Adrenal gland (tissue), 5 donors: Measurements from ENCODE around the gene CDHR3.

Experiments
- POLR2A ChIP-seq, 2 donors: fragments of 450-650 bp; IDR thresholded peaks; one replicate each; pipeline ENCODE4 v1.6.1; 2017; ENCODE audit warnings: antibody characterized with exemption in 2 of 2, mild to moderate bottlenecking in 2 of 2, moderate library complexity in 1 of 2
- TF ChIP-seq, protein P1 (sequence below), 6 experiments: fragments of 450-650 bp in 4 of 6; fragments of 200-600 bp in 2 of 6; sonication (generic) in 1 of 6; IDR thresholded peaks; 1 replicate in 5 of 6; 2 replicates in 1 of 6; pipeline versions ENCODE4 v1.5.1 to v1.8.0; 2016 to 2021; ENCODE audit warnings: antibody characterized with exemption in 6 of 6, mild to moderate bottlenecking in 2 of 6, moderate library complexity in 1 of 6
- donor health status: DM: no; HTN: no; CAD: no.

DNA sequence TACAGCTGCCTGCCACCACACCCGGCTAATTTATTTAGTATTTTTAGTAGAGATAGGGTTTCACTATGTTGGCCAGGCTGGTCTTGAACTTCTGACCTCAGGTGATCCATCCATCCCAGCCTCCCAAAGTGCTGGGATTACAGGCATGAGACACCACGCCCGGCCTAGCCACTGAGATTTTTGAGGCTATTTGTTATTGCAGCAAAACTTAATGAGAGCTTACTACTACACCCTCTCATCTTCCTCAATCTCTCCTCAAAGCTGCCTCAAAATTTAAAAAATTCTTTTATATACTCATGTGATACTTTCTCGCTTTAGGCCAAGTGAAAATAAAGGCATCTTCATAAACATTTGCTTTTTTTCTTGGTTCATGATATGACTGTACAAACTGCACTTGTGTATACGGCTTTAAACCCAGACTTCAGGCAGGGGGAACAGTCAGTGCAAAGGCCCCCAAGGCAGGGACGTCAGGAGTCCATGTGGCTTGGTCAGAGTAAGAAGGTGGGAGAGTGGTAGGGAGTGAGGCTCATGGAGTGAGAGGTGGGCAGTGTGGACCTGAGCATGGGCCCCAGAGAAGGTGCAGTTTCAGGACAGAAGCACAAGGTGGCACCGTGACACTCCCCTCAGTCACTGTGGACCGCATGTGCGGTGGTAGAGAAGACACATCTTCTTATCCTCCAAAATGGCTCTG, 93.6 kb downstream of the CDHR3 start:
- TF ChIP-seq, protein P1, sequence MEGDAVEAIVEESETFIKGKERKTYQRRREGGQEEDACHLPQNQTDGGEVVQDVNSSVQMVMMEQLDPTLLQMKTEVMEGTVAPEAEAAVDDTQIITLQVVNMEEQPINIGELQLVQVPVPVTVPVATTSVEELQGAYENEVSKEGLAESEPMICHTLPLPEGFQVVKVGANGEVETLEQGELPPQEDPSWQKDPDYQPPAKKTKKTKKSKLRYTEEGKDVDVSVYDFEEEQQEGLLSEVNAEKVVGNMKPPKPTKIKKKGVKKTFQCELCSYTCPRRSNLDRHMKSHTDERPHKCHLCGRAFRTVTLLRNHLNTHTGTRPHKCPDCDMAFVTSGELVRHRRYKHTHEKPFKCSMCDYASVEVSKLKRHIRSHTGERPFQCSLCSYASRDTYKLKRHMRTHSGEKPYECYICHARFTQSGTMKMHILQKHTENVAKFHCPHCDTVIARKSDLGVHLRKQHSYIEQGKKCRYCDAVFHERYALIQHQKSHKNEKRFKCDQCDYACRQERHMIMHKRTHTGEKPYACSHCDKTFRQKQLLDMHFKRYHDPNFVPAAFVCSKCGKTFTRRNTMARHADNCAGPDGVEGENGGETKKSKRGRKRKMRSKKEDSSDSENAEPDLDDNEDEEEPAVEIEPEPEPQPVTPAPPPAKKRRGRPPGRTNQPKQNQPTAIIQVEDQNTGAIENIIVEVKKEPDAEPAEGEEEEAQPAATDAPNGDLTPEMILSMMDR (IDR thresholded peaks at IDR 0.05): peak; percentile 81 to 96 (median 92)
- no peak for TF ChIP-seq POLR2A (IDR thresholded peaks at IDR 0.05)
